GM19328 (cell line): ENCODE data around the gene TLE1.
A peak's percentile ranks its signal among the peaks of the same experiment; 100 is the strongest.
"Not testable (repeated sequence)": the region's sequence is repeated elsewhere in the genome, so short reads cannot be mapped to it uniquely, and the experiment has no call there.

ENCODE experiments used
- ATAC-seq: cut with Tn5 transposase; IDR thresholded peaks from one replicate; pipeline ENCODE4 v1.9.1; 2021; ENCODE audit warnings: mild to moderate bottlenecking, moderate library complexity; ENCODE audit not compliant: unreplicated experiment

Gene TLE1

GRCh38 chr9:81689343-81690175, at the start of gene TLE1:
Gene TLE1 (minus strand): TSS chr9:81689547. CDS start chr9:81688240, 1,307 bp downstream.
- ATAC-seq = peak; percentile 70

GRCh38 chr9:81737871-81738507, 48.6 kb upstream of the TLE1 start:
- no peak for ATAC-seq

DNA sequence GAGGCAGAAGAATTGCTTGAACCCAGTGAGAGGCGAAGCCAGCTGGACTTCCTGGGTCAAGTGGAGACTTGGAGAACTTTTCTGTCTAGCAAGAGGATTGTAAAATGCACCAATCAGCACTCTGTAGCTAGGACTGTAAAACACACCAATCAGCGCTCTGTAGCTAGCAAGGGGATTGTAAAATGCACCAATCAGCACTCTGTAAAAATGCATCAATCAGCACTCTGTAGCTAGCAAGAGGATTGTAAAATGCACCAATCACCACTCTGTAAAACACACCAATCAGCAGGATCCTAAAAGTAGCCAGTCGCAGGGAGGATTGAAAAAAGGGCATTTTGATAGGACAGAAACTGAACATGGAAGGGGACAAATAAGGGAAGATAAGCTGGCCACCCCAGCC, 41.2 kb upstream of the TLE1 start:
- not testable (repeated sequence) for ATAC-seq

GRCh38 chr9:81729135-81729534, 39.8 kb upstream of the TLE1 start:
- no peak for ATAC-seq

- ATAC-seq = no peak
Observed at GRCh38 chr9:81724242-81724889, 35.0 kb upstream of the TLE1 start.

GRCh38 chr9:81722277-81722676, 32.9 kb upstream of the TLE1 start:
- ATAC-seq = no peak

- no peak for ATAC-seq
Observed at GRCh38 chr9:81720450-81721086, 31.2 kb upstream of the TLE1 start.

- no peak for ATAC-seq
Observed at GRCh38 chr9:81719972-81720371, 30.6 kb upstream of the TLE1 start.

- no peak for ATAC-seq
Observed at GRCh38 chr9:81718244-81718643, 28.9 kb upstream of the TLE1 start.

DNA sequence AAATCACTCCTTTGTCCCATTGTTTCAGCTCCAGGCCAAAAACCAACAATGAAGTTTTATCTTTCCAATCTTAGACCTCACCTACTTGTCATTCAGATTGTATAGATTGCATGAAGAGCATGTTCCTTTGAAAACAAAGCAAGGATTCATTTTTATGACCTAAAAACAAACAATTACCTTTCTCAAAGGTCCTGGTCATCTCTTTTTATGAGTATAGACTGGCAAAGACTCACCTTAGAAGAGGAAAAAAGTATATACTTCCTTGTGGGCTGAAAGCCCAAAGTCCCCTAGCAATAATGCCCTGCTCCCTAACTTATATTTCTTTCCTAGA, 28.4 kb upstream of the TLE1 start:
- ATAC-seq = no peak

DNA sequence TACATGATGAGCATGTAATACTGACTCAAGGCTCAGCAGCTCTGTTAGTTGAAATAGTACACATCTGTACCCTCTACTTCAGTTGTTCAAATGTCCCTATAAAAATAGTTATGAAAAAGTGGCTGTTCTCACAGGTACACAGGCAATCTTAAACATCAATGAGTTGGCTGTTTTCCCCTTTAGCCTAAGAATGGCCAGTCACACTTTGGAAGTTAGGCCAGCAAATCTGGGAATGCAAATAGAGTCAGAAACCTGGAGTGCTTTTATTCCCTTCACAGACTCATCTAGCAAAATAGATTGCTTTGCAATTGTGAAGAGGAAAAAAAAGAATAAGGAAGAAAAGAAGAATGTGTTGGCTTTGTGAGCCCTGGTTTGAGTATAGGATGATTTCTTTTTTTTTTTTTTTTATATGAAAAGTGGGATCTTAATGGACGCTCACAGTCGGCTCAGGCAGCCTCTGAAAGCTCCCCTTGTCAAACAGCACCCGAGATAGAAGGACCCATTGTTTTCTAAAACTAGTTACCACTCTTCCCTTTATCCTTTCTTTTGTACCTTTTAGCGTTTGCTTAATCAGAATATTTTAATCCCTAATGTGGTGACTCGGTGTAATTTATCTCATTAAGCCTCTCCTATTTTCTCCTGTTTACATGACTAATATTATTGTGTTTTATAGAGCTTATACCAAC, 27.9 kb upstream of the TLE1 start:
- no peak for ATAC-seq

- ATAC-seq = no peak
Observed at GRCh38 chr9:81716409-81716808, 27.1 kb upstream of the TLE1 start.

GRCh38 chr9:81705578-81705977, 16.2 kb upstream of the TLE1 start:
- no peak for ATAC-seq

- ATAC-seq = no peak
Observed at GRCh38 chr9:81694541-81694940, 5.2 kb upstream of the TLE1 start.

GRCh38 chr9:81693671-81694378, 4.5 kb upstream of the TLE1 start:
- ATAC-seq = no peak

DNA sequence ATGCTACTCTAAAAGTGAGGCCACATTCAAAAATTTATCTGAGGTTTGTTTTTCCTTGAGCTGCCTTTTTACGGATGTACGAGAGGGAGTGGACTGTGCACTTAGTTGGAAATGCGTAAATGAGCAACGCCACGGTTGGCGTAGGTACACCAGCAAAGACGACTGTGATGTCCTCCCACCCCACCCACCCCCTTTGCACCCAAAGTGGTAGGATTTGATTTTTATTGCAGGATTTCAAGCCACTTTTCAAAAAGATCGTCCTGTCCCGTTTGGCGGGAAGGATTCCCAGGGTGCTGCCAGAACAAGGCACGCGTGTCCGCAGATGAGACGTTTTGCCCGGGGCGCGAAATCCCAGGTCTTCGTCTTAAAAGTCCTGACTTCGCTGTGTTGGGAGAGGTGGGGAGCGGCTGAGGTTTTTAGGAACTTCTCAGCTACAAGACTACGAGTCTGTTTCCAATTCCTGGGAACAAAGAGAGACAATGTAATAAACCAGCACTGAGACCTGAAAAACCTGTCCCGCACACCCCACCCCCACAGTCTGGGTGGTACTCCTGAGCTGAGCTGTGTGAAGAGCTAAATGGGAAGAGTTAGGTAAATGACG, 1.0 kb upstream of the TLE1 start:
- ATAC-seq = no peak

DNA sequence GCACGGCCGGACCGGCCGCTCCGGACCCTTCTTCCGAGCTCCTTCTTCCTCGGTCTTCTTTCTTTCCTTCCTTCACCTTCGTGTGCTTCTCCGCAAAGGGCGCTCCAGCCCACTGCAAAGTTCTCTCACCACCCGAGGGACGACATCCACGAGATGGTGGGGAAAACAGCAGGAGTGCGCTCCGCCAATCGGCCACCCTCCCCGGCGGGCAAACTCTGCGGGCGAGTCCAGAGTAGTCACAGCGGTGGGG, 329 bp downstream of the TLE1 start:
- ATAC-seq = not testable (repeated sequence)

DNA sequence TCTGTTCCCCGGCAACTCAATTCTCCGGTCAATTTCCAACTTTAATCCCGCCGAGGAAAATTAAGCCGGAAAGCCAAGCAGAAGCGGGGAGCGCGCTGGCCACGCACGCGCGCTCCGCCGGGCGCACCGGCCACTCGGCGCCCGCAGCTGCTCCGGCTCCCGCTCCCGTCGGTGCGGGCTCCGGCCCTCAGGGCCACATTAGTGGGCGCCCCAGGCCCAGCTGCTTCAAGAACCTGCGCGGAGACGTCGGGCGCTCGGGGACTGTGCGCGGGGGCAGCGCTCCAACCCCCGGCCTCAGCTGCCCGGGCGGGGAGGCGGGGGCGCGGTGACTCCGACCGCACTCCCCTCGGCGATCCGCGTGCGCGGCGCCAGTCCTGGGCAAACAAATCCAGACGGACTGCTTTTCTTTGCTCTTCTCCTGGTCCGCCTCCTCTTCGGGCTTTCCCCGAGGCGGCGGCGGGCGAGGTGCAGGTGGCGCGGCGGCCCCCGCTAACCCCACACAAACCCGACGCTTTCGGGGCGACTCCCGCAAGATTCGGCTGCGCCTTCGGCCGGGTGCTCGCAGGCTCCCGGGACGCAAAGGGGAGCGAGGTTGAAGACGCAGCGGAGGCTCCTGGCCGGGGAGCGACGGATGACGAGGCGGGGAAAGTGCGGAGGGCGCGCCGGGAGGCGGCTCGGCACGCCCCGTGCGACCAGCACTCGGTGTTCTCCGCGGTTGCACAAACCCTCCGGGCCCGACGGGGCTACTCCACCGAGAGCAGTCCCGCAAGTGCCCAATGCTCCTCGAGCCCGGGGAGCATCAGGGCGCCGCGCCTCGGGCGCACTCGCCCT, 870 bp downstream of the TLE1 start:
- ATAC-seq = not testable (repeated sequence)

- no peak for ATAC-seq
Observed at GRCh38 chr9:81687521-81688261, 1.7 kb downstream of the TLE1 start.
